HEK293 (cell line): Measurements from ENCODE around the gene ANK2.

Source experiments
- KLF16 ChIP-seq: fragments of 450-650 bp; formaldehyde crosslinking; IDR thresholded peaks from 2 replicates; pipeline ENCODE4 v1.5.1; 2017; ENCODE audit warnings: missing biosample characterization, missing genetic modification characterization
- YY1 ChIP-seq: fragments of 450-650 bp; formaldehyde crosslinking; IDR thresholded peaks from 2 replicates; pipeline ENCODE4 v1.5.1; 2018; ENCODE audit warnings: missing biosample characterization, missing genetic modification characterization
- ZNF175 ChIP-seq: fragments of 450-650 bp; formaldehyde crosslinking; IDR thresholded peaks from 2 replicates; pipeline ENCODE4 v1.5.1; 2016; ENCODE audit warnings: missing biosample characterization, missing genetic modification characterization
- TF ChIP-seq, protein P1 (sequence below): fragments of 450-650 bp; formaldehyde crosslinking; IDR thresholded peaks from 2 replicates; pipeline ENCODE4 v1.5.1; 2016; ENCODE audit warnings: missing biosample characterization, missing genetic modification characterization

DNA sequence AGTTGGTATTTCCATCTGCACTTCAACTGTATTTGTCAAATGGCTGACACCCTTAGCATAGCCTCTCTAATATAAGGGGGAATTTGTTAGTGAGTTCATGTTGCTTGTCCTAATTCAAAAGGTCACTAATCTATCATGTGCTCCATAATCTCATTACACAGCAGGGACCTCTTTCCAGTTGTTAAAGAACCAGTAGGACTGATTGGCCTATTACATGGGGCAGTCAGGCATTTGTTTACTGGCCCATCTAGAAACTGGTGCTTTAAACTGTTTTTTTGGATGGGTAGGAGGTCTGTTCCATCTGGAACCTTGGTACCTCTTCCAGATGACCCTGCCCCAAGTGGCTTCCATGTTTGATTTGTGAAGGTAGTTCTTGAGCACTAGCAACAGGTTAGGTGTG is 11.4 kb downstream of the ANK2 start:
- TF ChIP-seq, protein P1, sequence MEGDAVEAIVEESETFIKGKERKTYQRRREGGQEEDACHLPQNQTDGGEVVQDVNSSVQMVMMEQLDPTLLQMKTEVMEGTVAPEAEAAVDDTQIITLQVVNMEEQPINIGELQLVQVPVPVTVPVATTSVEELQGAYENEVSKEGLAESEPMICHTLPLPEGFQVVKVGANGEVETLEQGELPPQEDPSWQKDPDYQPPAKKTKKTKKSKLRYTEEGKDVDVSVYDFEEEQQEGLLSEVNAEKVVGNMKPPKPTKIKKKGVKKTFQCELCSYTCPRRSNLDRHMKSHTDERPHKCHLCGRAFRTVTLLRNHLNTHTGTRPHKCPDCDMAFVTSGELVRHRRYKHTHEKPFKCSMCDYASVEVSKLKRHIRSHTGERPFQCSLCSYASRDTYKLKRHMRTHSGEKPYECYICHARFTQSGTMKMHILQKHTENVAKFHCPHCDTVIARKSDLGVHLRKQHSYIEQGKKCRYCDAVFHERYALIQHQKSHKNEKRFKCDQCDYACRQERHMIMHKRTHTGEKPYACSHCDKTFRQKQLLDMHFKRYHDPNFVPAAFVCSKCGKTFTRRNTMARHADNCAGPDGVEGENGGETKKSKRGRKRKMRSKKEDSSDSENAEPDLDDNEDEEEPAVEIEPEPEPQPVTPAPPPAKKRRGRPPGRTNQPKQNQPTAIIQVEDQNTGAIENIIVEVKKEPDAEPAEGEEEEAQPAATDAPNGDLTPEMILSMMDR (tag by site-specific recombination): no peak
- TF ChIP-seq YY1 (tag by site-specific recombination): no peak
- no peak for TF ChIP-seq KLF16 (tag by site-specific recombination)
- TF ChIP-seq ZNF175 (tag by site-specific recombination): no peak
